ENCODE results near the gene CCDC187.

Gene CCDC187

DNA sequence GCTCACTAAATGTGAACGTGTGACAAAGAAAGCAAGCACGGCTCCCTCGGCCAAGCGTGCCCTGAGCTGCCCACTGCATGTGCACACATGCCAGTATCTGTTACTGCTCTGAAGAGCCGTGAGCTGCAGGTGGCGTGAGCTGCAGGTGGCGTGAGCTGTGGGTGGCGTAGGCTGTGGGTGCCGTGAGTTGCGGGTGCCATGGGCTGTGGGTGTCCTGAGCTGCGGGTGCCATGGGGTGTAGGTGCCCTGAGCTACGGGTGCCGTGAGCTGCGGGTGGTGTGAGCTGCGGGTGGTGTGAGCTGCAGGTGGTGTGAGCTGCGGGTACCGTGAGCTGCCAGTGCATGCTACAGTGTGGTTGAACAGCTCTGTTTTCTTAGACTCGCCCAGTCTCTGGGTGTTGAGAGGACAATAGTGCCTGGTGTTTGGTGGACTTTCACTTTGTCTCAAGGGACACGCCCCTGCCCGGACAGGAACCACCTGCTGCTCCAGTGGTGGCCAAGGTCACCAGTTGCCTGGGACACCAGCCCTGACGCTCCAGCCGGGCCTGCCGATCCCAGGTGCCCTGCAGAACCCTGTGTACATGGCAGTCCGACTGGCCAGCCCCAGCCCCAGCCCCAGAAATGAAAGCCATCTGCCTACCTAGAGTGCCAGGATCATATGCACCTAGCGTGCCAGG is 6.7 kb downstream of the CCDC187 start:
- no peak for DNase-seq

DNA sequence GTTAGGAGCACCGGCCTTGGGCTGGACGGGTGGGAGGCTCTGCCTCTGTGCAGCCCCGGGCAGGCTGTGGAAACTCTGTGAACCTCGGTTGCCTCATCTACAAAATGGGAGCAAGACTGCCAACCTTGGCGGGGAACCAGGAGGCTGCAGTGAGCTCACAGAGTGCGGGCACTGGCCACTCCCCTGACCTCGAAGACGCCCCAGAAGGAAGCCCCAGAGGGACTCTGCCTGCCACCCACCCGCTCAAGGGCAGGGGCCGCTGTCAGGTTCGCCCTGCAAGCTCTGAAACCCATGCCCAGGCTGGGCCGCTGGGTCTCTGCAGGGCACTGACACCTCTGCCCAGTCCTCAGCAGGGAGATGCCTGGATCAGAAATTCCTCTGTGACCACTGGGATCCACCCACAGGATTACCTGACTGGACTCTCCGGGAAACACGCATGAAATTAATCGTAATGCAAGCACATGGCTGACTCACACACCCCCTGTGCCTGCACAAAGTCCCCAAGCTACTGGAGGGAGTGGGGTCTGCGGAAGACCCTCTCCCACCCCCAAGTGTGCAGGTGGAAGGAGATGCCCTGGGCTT is 7.4 kb downstream of the CCDC187 start:
- DNase-seq = no peak

DNA sequence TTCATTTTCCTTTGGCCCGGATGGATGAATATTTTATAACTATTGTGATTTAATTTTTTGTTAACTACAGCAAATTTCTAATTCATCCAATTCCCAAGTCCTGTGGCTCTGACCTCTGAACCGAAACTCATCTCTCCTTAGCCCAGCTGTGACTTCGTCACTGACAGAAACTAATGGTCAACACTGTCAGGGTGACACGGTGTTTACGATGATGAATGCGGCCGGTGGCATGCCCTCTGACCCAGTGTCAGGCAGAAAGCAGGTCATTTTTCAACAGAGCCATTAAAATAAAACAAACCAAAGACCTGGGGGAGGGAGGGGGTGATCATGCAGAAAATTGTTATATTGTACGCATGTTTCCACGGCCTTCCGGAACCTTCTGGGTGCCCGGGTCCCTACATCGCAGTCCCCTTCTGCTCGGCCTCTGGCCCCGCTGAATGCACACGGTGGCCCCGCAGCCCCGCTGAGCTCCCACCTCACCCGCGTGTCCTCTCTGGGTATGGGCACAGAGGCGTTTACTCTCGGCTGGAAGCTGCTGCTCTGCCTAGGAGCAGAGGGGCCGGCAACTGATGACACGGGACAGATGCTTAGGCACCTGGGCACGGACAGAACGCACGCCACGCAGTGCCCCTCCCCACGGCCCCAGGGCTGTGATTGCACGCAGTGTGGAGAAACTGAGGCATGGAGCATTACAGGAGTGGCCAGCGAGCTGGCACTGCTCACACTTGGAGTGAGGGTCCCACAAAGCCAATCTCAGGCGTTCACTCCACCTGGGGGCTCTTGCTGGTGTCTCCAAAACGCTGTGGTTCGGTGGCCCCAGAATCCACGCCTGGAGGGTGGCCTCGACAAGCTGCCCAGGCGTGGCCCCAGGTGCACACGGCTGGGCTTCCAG is 8.1 kb downstream of the CCDC187 start:
- no peak for DNase-seq

DNA sequence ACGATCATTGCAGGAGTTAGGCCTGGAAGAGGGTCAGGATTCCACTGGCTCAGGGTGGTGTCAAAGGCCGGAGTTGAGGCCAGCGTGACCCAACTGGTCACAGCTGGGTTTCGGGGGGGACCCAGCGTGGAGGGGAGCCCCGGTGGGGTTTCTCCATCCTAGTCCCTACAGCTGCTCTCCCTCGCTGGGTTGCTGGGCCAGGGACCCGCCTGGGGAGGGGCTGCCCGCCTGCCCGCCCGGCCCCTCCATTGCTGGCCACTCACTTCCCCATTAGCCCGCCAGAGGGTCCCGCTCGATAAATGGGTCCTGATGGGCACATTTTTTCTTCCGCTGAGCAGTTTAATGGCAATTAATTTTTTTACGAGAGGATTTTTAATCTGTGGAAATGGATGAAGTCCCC is 8.8 kb downstream of the CCDC187 start:
- no peak for DNase-seq

DNA sequence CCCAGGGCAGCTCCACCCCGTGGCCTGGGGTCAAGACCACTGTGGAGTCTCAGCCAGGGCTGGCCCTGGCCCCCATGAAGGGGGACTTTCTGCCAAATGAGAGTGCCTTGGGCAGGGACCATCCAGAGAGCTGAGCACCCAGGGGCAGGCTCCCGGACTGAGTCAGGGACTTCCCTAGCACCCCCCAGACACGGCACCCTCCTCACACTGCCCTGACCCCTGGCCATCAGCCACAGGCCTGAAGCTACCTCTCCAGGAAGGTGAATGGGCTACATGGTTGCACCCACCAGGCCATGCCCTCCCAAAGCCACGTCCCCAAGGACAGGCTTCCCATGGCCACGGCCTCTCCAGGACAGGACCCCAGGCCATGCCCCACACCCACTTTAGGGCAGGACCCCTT is 9.5 kb downstream of the CCDC187 start:
- no peak for DNase-seq

DNA sequence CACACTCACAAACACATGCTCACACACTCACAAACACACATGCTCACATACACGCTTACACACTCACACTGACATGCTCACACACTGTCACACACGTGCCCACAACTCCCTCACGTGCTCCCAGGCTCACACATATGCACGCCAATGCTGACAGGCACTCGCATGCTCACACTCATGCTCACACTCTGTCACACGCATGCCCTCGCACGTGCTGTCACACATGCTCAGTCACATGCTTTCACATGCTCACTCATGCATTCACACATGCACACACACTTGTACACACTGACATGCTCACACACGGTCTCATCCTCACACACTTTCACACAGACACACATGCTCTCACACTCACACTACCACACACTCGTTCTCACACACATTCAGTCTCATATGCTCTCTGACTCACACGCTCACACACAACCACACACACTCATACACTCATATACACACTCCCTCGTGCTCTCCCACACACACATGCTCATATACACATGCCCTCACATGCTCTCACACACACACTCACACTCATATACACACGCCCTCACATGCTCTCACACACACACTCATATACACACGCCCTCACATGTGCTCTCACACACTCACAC is 10.3 kb downstream of the CCDC187 start:
- no peak for DNase-seq

DNA sequence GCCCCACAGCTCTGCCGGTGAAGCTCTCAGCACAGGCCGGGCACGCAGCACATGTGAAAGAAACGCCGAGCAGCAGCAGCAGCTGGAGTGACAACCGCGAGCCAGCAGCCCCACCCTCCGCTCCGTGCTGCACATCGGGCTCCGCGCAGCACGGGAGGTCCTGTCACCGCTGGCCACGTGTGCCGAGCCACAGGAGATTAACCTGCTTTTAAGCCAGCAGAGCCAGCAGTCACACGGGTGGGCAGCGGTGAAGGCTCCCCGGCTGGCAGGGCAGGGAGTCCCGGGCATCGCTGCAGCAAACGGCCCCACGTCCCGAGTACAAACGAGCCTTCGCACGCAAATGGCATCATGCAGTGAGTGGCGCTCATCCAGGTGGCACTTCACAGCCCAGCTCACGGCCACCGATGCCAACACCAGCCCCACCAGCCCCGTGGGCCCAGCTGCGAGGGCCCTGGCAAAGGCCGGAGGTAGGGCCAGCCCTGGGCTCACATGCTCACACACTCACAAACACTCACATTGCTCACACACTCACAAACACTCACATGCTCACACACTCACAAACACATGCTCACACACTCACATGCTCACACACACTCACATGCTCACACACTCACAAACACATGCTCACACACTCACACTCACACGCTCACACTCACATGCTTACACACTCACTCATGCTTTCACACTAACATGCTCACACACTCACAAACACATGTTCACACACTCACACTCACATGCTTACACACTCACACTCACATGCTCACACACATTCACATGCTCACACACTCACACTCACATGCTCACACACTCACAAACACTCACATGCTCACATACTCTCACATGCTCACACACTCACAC is 11.1 kb downstream of the CCDC187 start:
- no peak for DNase-seq

DNA sequence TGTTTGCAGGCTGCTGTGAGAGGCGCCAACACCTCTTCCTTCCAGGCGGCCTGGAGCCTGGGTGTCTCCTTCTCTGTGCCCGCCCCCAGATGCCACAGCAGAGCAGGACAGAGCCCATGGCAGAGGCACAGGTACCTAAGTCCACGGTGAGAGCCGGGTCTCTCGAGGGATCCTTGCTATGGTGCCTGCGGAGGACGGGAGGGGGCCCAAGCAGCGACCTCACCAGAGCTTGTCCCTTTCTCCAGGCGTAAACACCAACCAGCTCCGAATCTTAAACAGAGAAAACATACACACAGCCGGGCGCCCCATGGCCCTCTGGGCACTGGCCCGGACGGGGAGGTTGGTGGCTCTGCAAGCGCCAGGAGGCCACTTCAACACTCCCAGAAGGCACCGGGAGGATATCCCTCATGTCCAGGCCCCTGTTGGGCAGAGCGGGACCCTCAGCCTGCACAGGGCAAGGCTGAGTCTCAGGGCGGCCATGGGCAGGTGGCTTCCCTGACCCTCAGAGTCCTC is 11.8 kb downstream of the CCDC187 start:
- DNase-seq = no peak

DNA sequence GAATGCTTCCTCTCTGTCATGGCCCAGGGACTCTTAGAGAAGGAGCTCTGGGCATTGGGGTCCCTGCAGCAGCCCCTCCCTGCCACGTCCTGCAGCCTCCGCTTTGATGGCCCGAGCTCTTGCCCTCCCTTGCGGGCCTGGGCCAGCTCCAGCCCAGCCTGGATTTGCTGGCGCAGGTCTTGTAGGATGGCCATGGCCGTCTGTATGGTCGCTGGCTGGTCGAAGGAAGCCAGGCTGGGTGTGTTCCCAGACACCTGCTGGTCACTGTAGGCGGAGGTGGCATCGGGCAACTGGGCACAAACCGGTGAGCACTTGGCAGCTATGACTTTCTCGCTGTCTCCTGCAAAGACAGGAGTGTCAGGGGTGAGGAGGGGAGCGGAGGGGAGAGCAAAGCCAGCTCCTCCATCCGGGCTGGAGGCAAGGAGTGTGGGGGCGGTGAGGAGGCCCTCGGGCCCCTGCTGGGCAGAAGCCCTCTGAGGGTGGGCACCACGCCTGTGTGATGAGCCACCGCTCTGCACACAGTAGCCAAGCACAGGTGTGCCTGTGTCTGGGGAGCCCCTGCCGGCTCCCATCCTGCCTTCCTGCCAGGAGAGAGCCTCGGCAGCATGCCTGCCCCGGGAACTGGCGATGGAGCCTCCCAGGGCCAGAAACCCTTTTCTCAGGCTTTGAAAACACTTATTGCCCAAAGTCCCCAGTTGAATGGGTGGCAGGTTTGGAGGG is 12.4 kb downstream of the CCDC187 start:
- no peak for DNase-seq

DNA sequence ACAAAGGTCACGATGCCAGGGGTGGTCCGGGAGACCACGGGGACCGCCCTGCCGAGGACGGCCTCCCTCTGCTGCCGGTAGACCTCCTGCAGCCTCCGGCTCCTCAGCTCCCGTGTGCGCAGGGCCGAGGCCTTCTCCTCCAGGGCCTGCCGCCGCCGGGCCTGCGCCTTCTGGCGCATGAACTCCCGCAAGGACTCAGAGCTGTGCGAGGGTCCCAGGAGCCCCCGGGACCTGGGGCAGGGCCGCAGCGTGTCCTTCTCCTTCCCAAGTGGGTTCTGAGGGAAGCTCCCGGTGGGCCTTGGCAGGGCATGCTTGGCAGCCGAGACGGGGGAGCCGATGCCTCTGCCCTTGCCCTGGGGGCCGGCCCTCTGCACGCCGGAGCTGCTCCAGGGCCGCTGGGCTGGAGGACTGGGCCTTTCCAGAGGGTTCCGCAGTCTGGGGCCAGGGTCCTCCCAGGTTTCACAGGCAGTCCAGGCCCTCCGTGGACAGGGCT is 13.3 kb downstream of the CCDC187 start:
- DNase-seq = no peak

DNA sequence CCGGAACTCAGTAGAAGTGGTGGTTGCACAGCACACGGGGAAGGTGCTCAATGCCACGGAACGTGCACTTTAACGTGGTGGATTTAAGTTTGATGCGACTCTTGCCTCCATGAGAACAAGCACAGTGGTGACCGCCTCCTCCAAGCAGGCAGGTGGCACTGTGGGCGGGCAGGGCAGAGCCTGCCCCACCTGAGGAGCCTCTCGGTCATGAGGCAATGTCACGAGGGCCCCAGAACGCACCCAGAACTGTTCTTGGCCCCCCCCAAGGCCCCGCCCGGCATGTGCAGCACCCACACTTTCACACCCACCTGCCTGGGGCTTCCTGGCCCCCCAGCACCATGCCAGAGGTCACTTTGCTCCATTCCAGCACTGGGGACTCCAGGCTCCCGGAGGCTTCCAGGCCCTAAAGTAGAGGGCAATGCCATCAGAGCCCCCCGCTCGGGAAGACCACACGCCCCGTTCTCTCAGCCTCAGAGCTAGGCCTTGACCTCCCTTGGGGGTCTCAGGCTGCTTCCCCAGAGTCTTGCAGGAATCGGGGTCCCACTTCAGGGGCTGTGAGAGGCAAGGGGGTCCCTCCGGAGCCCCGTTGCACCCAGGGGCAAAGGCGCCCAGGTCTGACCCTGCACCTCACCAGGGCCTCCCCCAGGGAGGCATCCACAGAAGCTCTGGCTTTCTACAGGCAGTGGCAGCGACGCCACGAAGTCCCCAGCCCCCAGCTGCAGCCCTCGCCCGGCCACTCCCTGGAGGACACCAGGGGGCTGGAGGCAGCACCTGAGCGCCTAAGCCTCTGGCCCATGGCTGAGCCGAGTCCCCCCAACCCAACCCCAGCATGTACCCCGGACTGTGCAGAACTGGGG is 14.0 kb downstream of the CCDC187 start:
- no peak for DNase-seq

DNA sequence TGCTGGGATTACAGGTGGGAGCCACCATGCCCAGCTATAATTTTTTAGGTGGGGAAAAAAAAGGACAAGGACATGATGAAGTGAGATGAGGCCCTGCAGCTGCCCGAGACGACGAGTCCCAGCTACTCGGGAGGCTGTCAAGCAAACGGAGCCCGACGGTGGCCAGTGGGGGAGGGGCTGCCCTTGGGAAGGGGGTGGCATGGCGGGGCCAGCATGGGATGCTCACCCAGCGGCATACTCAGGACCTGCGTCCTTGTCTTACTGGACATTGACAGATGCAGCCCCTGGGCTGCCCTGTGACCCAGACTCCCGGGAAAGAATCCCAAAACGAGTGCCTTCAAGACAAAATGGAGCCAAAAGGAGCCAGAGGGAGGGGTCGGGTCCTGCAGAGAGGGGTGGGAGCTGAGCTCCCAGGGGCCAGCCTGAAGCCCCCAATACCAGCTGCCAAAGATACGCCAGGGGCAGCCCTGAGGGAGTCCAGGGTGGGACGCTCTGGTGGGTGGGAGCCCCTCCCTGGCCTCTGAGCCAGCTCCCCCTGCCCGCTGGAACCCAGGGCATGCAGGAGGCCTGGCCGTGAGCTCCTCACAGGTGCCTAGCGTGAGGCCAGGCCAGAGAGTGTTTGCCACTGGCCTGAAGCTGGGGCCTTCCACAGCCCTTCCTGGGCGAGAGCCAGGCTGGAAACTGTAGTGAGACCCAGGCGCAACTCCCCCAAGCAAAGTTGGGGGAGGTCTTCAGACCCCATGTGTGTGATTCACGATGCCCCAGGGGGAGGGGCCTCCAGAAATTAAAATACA is 15.7 kb downstream of the CCDC187 start:
- no peak for DNase-seq

DNA sequence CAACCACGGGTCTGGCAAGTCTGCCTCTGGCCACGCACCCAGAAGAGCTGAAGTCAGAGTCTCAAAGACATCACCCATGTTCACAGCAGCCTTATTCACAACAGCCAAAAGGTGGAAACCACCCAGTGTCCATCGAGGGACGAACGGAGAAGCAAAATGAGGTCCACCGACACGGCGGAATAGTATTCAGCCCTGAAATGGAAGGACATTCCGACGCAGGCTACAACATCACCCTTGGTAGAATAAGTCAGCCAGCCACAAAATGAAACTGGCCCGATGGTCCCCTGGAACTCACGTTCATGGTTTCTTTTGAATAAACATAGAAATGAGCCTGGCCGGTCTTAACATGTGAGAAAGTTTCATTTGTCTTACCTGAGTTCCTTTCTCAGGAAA is 16.9 kb downstream of the CCDC187 start:
- no peak for DNase-seq

DNA sequence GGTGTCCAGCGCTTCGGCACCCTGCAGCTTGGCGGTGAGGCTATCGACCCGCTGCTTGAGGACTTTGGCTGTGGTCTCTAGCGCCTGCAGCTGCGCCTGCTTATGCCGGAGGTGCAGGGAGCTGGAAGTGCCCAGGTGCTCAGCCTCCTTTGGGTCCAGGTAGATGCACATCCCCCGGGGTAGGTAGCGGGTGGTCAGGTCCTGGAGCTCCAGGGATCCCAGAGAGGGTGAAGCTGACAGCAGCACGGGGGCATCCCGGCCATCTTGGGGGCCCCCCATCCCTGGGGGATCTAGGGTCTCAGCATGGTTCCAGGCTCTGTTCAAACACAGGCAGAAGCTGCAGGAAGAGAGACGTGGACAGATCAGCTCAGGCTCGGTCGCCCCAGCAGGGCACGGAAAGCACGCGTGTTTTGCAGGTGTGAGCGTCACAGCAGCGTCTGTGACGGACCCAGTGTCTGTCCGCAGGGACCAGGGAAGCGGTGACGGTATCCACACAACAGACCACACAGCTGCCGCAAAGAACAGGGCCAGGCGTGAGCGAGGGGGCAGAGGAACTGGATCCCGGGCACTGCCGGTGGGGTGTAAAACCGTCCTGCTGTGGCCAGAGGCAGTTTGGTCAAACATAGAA is 17.4 kb downstream of the CCDC187 start:
- DNase-seq = no peak

DNA sequence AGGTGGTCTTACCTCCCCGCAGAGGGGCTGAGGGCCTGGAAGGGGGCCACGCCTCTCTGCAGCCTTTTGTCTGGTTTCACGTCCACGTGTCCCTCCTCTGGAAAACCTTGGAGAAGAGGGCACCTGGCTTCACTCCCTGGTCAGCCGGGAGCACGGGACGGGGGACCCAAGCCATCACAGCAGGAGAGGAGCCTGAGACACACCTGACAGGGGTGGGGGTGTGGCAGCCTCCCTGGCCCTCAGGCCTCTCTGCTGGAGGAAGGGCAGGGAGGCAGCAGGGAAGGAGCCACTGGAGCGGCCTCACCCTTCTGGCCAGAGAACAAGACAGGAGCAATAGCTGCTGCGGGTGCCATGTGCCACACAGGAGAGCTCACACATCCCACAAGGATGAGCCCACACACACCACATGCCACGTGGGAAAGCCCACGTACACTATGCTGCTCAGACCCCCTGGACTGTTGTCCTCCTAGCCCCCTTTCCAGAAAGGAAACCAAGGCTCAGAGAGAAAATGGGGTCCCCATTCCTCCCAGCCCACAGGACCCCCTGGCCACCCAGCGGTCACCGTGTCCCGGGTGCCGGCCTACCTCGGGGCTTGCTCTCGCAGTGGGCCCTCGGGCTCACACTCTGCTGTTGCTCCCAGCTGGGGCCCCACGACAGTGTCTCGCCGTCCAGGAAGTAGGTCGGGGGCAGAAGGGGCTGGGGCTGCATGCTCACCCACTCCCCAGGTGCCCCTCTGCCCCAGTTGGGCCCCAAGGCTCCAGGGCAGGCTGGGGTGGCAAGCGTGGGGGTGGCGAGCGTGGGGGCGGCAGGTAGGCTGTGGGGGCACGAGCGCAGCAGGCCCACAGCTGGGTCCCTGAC is 18.2 kb downstream of the CCDC187 start:
- DNase-seq = no peak

DNA sequence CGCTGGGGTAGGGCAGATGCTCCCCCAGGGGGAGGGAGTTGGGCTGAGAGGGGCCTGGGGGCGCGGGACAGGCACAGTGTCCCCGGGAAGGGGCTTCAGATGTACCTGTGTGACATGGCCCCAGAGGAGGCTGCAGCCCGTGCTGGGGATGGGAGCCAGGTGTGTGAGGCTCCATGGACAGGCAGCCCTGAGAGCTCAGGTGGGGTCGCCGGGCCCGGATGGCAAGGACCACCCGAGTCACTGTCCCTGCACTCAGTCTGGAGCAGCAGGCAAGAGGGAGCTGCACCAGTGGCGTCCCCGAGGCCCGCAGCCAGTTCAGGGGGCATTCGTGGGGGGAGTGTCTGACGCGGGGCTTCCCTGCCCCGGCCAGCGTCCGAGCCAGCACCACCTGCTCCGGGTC is 18.9 kb downstream of the CCDC187 start:
- DNase-seq = no peak

DNA sequence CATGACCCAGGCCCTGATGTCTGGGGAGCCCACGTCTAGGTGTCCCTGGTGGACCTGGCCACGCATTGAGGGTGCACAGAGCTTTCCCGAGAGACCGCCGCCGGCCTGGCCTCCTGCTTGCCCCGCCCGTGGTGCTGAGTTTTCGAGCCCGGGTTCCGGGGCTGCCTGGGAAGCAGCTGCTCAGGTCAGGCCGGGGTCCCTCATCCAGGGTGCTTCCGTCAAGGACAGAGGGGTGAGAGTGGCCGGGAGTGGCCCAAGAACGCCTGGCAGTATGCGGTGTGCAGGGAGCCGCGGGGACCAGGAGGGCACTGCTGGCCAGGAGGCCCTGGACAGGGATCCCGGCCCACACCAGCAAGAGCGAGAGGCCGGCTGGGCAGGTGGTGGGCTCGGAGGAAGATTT is 19.6 kb downstream of the CCDC187 start:
- no peak for DNase-seq
